Neural progenitor cell (in vitro differentiated cells): ENCODE data around the gene CCDC74A.
"Not testable (repeated sequence)": the region's sequence is repeated elsewhere in the genome, so short reads cannot be mapped to it uniquely, and the experiment has no call there.

Source experiments
- CTCF ChIP-seq: fragments of 200-600 bp; sonication (generic); IDR thresholded peaks from 2 replicates; pipeline ENCODE4 v1.5.1; 2017; ENCODE audit warnings: antibody characterized with exemption, mild to moderate bottlenecking
- EZH2 ChIP-seq: fragments of 200-600 bp; sonication (generic); IDR thresholded peaks from 2 replicates; pipeline ENCODE4 v1.6.1; 2017; ENCODE audit warnings: antibody characterized with exemption, mild to moderate bottlenecking, moderate library complexity
- EZH2phosphoT487 ChIP-seq: fragments of 200-600 bp; sonication (generic); IDR thresholded peaks from 2 replicates; pipeline ENCODE4 v1.6.1; 2017; ENCODE audit warnings: antibody characterized with exemption

- TF ChIP-seq EZH2, CTCF, EZH2phosphoT487: not testable (repeated sequence)
Measured at GRCh38 chr2:131531547-131532185, 4.0 kb downstream of the CCDC74A start.
